ENCODE results near the gene ADAM12.

DNA sequence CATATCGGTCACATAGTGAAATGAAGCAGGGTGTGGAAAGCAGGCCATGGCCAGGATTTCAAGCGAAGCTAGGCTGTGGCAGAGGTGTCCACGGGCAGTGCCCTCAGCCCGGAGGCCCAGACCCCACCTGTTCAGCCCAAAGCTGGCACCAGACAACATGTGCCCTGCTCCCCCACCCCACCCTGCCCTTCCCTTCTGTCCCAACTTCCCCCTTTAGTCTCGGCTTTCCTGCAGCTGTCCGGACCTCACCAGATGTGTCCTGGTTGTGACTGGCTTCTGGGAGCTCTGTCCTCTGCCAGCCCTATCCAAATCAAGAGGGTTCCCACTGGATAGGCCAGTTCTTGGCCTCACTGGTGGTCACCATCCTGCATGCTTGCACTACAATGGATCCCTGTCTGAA is 37.3 kb downstream of the ADAM12 start:
- TF ChIP-seq, protein P1, sequence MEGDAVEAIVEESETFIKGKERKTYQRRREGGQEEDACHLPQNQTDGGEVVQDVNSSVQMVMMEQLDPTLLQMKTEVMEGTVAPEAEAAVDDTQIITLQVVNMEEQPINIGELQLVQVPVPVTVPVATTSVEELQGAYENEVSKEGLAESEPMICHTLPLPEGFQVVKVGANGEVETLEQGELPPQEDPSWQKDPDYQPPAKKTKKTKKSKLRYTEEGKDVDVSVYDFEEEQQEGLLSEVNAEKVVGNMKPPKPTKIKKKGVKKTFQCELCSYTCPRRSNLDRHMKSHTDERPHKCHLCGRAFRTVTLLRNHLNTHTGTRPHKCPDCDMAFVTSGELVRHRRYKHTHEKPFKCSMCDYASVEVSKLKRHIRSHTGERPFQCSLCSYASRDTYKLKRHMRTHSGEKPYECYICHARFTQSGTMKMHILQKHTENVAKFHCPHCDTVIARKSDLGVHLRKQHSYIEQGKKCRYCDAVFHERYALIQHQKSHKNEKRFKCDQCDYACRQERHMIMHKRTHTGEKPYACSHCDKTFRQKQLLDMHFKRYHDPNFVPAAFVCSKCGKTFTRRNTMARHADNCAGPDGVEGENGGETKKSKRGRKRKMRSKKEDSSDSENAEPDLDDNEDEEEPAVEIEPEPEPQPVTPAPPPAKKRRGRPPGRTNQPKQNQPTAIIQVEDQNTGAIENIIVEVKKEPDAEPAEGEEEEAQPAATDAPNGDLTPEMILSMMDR (IDR thresholded peaks at IDR 0.05; ENCODE audit: extremely low read depth in 1 of 2, insufficient read depth in 1 of 2, low read depth in 1 of 2, low read length in 2 of 2), result no peak
- TF ChIP-seq POLR2AphosphoS5 (IDR thresholded peaks at IDR 0.05; ENCODE audit: insufficient read depth, low read depth, low read length), result no peak
- TF ChIP-seq POLR2A (IDR thresholded peaks at IDR 0.05; ENCODE audit: low read depth, low read length), result no peak
- no peak for TF ChIP-seq EZH2 (IDR thresholded peaks at IDR 0.05; ENCODE audit: borderline replicate concordance, low read depth, low read length, severe bottlenecking)
